Measurements from ENCODE around the gene PPP3CA.
"Not testable (repeated sequence)": the region's sequence is repeated elsewhere in the genome, so short reads cannot be mapped to it uniquely, and the experiment has no call there.

Gene PPP3CA

GRCh38 chr4:101192244-101192643, 155.1 kb downstream of the PPP3CA start:
- no peak for DNase-seq
- intact Hi-C loops (cut with DNase I): loop anchor here (5.0 kb wide), 1 partner anchor 155 kb away; the partner anchor contains the start of gene PPP3CA

GRCh38 chr4:101191302-101192098, 155.8 kb downstream of the PPP3CA start:
- intact Hi-C loops (cut with DNase I): loop anchor here (5.0 kb wide), 1 partner anchor 156 kb away; the partner anchor contains the start of gene PPP3CA
- DNase-seq: peak; percentile 4 to 84 (median 58)

- intact Hi-C loops (cut with DNase I): loop anchor here (5.0 kb wide), 1 partner anchor 157 kb away; the partner anchor contains the start of gene PPP3CA
- DNase-seq: no peak
Measured at GRCh38 chr4:101190751-101191150, 156.6 kb downstream of the PPP3CA start.

- intact Hi-C loops (cut with DNase I): no loop called here
- no peak for DNase-seq
Measured at GRCh38 chr4:101188906-101189305, 158.4 kb downstream of the PPP3CA start.

GRCh38 chr4:101187841-101188240, 159.5 kb downstream of the PPP3CA start:
- intact Hi-C loops (cut with DNase I): no loop called here

GRCh38 chr4:101186567-101187184, 160.7 kb downstream of the PPP3CA start:
- intact Hi-C loops (cut with DNase I): no loop called here
- no peak for DNase-seq

More at GRCh38 chr4:101187841-101188240, 159.5 kb downstream of the PPP3CA start:
- DNase-seq: no peak

- intact Hi-C loops (cut with DNase I): no loop called here
- DNase-seq: no peak
Measured at GRCh38 chr4:101184668-101185067, 162.7 kb downstream of the PPP3CA start.

GRCh38 chr4:101183666-101184373, 163.5 kb downstream of the PPP3CA start:
- intact Hi-C loops (cut with DNase I): no loop called here
- no peak for DNase-seq

GRCh38 chr4:101183221-101183620, 164.1 kb downstream of the PPP3CA start:
- DNase-seq: no peak
- intact Hi-C loops (cut with DNase I): no loop called here

- intact Hi-C loops (cut with DNase I): not testable (repeated sequence)
Measured at GRCh38 chr4:101182688-101183087, 164.6 kb downstream of the PPP3CA start.

GRCh38 chr4:101178731-101179130, 168.6 kb downstream of the PPP3CA start:
- intact Hi-C loops (cut with DNase I): no loop called here
- no peak for DNase-seq

More at GRCh38 chr4:101182688-101183087, 164.6 kb downstream of the PPP3CA start:
- not testable (repeated sequence) for DNase-seq

GRCh38 chr4:101177154-101177553, 170.2 kb downstream of the PPP3CA start:
- intact Hi-C loops (cut with DNase I): no loop called here
- DNase-seq: no peak

GRCh38 chr4:101175896-101176676, 171.2 kb downstream of the PPP3CA start:
- no peak for DNase-seq
- intact Hi-C loops (cut with DNase I): no loop called here

GRCh38 chr4:101174679-101175345, 172.5 kb downstream of the PPP3CA start:
- DNase-seq: no peak
- intact Hi-C loops (cut with DNase I): no loop called here

- intact Hi-C loops (cut with DNase I): no loop called here
Measured at GRCh38 chr4:101172369-101172768, 175.0 kb downstream of the PPP3CA start.

GRCh38 chr4:101171747-101172146, 175.6 kb downstream of the PPP3CA start:
- intact Hi-C loops (cut with DNase I): no loop called here
- DNase-seq: no peak

More at GRCh38 chr4:101172369-101172768, 175.0 kb downstream of the PPP3CA start:
- no peak for DNase-seq

GRCh38 chr4:101169044-101170014, 178.0 kb downstream of the PPP3CA start:
- peak in 39 of 42 donors; percentile 11 to 86 (median 66) for DNase-seq
- intact Hi-C loops (cut with DNase I): loop anchor here (10.0 kb wide), 1 partner anchor 175 kb away; the partner anchor contains the start of gene PPP3CA

Data from head of caudate nucleus (tissue), 42 donors.